ENCODE measurements around the gene NCBP3. TPM values are rescaled to one million over a fixed set of nuclear protein-coding genes. Genes with fewer than 3 reads are reported as not detected.

NCBP3 gene
- total RNA-seq, 2 experiments from 2014 or later: 25.0 to 29.5 TPM

GRCh38 chr17:3835410-3836229 lies 10.4 kb downstream of the NCBP3 start:
- ChIA-PET POLR2A (interaction anchor here (1.7 kb wide), 1 partner anchor 10 kb away, joined by 4 read pairs; the partner anchor contains the start of gene NCBP3), CTCF (no interaction called here)
- intact Hi-C loops (cut with DNase I, micrococcal nuclease): no loop called here
- Histone ChIP-seq H3K27ac (ENCODE audit: low read depth in 1 of 2, low read length in 2 of 2) (no peak overlapping the region), H3K9me3 (ENCODE audit: control insufficient read depth in 1 of 2, insufficient read depth in 1 of 2, low read length in 2 of 2) (no peaks in the 10 kb centered on the region), H3K4me3 (ENCODE audit: low read length) (no peak overlapping the region), H3K27me3 (ENCODE audit: control insufficient read depth in 1 of 2, insufficient read depth in 2 of 2, low read length in 2 of 2) (no peaks in the 10 kb centered on the region), H3K4me1 (ENCODE audit: insufficient read depth, low read length) (no peaks in the 10 kb centered on the region), H3K36me3 (ENCODE audit: insufficient read depth, low read length) (peaks cover 64% of the 10 kb centered on the region)
- Mint-ChIP-seq H3K9me3 (no peaks in the 10 kb centered on the region), H3K27me3 (no peaks in the 10 kb centered on the region), H3K4me1 (ENCODE audit: low read depth) (peaks cover 25% of the 10 kb centered on the region), H3K4me3 (no peak overlapping the region), H3K27ac (no peak overlapping the region), H3K36me3 (ENCODE audit: low read depth) (peaks cover 68% of the 10 kb centered on the region)
- no peak for TF ChIP-seq CTCF (IDR thresholded peaks at IDR 0.05)
- ATAC-seq (ENCODE audit: poor library complexity) (no peak), DNase-seq (no peak)

- Histone ChIP-seq H3K9me3 (ENCODE audit: control insufficient read depth in 1 of 2, insufficient read depth in 1 of 2, low read length in 2 of 2) (no peaks in the 10 kb centered on the region), H3K27ac (ENCODE audit: low read depth in 1 of 2, low read length in 2 of 2) (no peak overlapping the region), H3K4me3 (ENCODE audit: low read length) (no peak overlapping the region), H3K36me3 (ENCODE audit: insufficient read depth, low read length) (peaks cover 59% of the 10 kb centered on the region), H3K27me3 (ENCODE audit: control insufficient read depth in 1 of 2, insufficient read depth in 2 of 2, low read length in 2 of 2) (no peaks in the 10 kb centered on the region), H3K4me1 (ENCODE audit: insufficient read depth, low read length) (no peaks in the 10 kb centered on the region)
- POLR2A ChIA-PET: interaction anchor here (1.7 kb wide), 1 partner anchor 11 kb away, joined by 4 read pairs; the partner anchor contains the start of gene NCBP3
- CTCF ChIA-PET: interaction anchor here (1.0 kb wide), 1 partner anchor 11 kb away, joined by 3 read pairs; the partner anchor contains the start of gene NCBP3
- intact Hi-C loops (cut with DNase I, micrococcal nuclease): no loop called here
- peaks cover 66% of the 10 kb centered on the region for H3K36me3 Mint-ChIP-seq (ENCODE audit: low read depth)
- no peak for TF ChIP-seq CTCF (IDR thresholded peaks at IDR 0.05)
- no peak for DNase-seq
- H3K4me3 Mint-ChIP-seq: no peak overlapping the region
- no peak overlapping the region for H3K27ac Mint-ChIP-seq
- no peak for ATAC-seq (ENCODE audit: poor library complexity)
- H3K9me3 Mint-ChIP-seq: no peaks in the 10 kb centered on the region
- H3K4me1 Mint-ChIP-seq (ENCODE audit: low read depth): peaks cover 16% of the 10 kb centered on the region
- no peaks in the 10 kb centered on the region for H3K27me3 Mint-ChIP-seq
Observed at GRCh38 chr17:3834811-3835210, 11.2 kb downstream of the NCBP3 start.

GRCh38 chr17:3828852-3829232 lies 17.2 kb downstream of the NCBP3 start:
- CTCF ChIA-PET: interaction anchor here (5.3 kb wide), 1 partner anchor 91 kb away, joined by 106 read pairs; no protein-coding TSS in a partner anchor
- no peak overlapping the region for H3K27ac Mint-ChIP-seq
- intact Hi-C loops (cut with DNase I, micrococcal nuclease): loop anchor here in 1 of 2 experiments (10.0 kb wide), 1 partner anchor 784 kb away; no protein-coding TSS in a partner anchor

More at GRCh38 chr17:3828852-3829232, 17.2 kb downstream of the NCBP3 start:
- Mint-ChIP-seq H3K36me3 (ENCODE audit: low read depth) (peaks cover 69% of the 10 kb centered on the region), H3K4me1 (ENCODE audit: low read depth) (peaks cover 7% of the 10 kb centered on the region), H3K27me3 (no peaks in the 10 kb centered on the region), H3K4me3 (no peak overlapping the region), H3K9me3 (no peaks in the 10 kb centered on the region)
- Histone ChIP-seq H3K27me3 (ENCODE audit: control insufficient read depth in 1 of 2, insufficient read depth in 2 of 2, low read length in 2 of 2) (no peaks in the 10 kb centered on the region), H3K9me3 (ENCODE audit: control insufficient read depth in 1 of 2, insufficient read depth in 1 of 2, low read length in 2 of 2) (no peaks in the 10 kb centered on the region), H3K4me3 (ENCODE audit: low read length) (no peak overlapping the region), H3K4me1 (ENCODE audit: insufficient read depth, low read length) (no peaks in the 10 kb centered on the region), H3K36me3 (ENCODE audit: insufficient read depth, low read length) (peaks cover 62% of the 10 kb centered on the region), H3K27ac (ENCODE audit: low read depth in 1 of 2, low read length in 2 of 2) (no peak overlapping the region)
- TF ChIP-seq CTCF (IDR thresholded peaks at IDR 0.05): no peak
- no peak for DNase-seq
- POLR2A ChIA-PET: interaction anchor here (2.5 kb wide), 1 partner anchor 91 kb away, joined by 14 read pairs; no protein-coding TSS in a partner anchor
- no peak for ATAC-seq (ENCODE audit: poor library complexity)

All from CD4-positive, alpha-beta T cell (primary cell).